Limb (tissue), 2 donors: ENCODE results near the gene ADRA2B.
A peak's percentile ranks its signal among the peaks of the same experiment; 100 is the strongest.
"Not testable (repeated sequence)": the region's sequence is repeated elsewhere in the genome, so short reads cannot be mapped to it uniquely, and the experiment has no call there.

Experiments used
- DNase-seq, 2 donors: peaks; one replicate each; pipeline ENCODE4 v3.0.0-alpha.2; 2016; ENCODE audit errors: extremely low spot score in 2 of 2

ADRA2B gene

DNA sequence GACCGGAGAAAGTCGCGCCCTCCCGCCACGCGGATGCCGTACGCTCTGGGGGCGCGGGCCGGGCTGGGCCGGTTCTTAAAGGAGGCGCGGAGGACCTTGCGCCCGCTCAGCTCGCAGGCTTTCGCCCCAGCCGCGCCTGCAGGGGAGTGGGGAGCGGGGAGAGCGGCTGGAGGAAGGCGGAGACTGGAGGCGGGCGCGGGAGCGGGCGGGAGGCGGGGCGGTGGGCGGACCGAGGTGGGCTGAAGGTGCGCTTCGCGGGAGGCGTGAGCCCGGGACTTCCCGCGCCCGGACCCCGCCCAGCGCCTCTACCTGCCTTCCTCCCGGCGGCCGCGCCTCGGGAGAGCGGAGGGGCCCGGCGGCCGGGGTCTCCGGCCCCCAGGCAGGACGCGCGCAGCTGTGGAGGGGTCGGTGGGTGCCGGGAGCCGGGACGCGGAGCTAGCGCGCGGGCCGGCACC is at the start of gene ADRA2B:
ADRA2B (minus strand) TSS at position 148 of the 455 bp plus-strand sequence. CDS start 422 bp downstream, outside the sequence.
- DNase-seq = peak; percentile 36 to 80

DNA sequence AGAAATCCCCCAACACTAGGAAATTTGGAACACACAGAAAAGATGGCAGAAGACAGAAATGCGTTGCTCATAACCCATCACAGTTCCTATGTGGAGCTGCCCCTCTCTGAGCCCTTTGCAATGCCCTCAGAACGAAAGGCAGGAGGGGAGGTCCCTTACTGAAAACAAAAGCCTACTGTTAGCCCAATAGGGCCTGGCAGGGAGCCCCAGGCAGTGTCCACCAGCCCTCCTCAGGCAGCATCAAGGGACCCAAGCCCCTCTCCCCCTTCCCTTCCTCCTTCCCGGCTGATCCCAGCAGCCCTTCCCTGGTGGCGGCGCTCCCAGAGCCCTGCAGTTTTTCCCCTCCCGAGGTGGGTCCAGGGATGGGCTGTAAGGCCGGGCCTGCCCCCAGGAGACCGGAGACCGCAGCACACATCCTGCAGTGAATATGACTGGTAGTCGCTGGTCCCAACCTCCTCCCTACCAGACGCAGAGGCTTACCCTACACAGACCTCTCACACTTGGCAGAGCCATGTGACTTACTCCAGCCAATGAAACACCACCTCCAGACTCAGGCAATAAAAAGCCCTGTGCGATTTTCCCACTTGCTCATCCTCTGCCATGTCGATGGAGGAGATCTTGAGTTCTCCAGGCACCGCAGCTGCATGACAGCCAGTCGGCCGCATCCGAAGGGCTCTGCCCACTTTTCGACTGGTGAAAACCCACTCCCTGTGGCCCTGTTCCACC is 48.3 kb upstream of the ADRA2B start:
- DNase-seq = peak in 1 of 2 donors; percentile 38

DNA sequence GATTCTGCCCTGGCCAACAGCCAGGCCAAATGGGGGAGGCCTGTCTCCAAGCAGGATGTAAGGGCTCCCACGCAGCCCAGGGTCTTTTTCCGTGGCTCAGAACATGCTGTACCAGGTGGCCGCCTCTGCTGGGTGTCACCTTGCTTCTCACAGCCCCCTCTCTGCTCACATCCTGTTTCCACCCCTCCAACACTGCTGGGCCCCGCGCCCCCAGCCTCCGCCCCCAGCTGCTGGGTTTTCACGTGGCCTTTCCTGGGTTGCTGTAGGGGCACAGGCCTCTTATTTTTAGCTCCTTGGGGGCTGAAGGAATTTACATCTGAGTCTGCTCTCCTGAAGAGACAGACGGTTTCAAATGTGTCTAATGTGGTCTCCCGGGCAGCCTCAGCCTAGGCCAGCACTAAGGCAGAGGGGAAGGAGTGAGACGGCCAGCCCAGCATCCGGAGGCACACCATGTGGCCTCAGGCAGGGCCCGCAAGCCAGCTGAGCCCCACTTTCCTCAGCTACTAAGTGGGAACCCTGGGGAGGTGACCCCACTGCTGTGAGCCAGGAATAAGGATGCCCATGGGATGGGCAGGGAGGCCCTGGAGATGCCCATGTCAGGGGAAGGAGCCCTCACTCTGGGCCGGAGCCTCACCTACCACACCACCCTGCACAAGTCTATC is 47.5 kb upstream of the ADRA2B start:
- peak; percentile 34 to 73 for DNase-seq

DNA sequence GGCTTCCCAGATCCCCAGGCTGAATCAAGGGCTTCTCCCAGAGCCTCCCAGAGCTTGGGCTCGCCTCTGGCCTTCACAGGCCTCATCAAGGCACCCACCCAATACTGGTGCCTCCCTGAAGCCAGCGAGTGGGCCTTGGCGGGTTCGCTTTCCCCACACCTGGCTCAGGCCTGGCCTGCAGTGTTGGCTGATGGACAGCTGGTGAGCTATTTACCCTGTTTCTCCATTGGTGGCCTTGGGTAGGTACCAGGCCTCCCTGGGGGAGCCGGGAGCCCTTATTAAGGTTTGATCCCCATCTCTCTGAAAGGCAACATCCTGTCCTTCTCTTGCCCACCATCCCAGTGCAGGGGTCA is 47.0 kb upstream of the ADRA2B start:
- DNase-seq = no peak

DNA sequence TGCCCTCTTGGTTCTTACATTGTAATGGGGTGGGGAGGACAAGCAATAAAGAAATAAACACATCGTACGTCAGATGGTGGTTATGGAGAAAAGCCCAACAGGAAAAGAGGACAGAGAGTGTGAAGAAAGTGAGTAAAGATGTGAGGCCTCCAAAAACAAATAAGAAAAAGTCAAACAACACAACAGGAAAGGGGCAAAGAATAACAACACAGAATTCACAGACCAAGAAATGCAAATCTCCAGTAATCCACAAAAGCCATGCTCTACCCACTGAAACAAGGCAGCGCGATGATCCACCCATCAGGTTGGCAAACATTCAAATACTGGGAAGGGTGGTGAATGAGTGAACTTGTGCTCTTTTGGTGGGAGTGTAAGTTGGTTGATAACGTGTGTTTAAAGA is 45.5 kb upstream of the ADRA2B start:
- no peak for DNase-seq

DNA sequence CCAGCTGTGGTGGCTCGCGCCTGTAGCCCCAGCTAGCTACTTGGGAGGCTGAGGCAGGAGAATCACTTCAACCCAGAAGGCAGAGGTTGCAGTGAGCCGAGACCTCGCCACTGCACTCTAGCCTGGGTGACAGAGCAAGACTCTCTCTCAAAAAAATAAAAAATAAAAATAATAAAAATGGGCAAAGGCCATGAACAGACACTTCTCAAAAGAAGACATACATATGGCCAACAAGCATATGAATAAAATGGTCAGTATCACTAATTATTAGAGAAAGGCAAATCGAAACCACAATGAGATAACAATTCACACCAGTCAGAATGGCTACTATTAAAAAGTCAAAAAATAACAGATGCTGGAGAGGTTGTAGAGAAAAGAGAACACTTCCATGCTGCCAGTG is 44.0 kb upstream of the ADRA2B start:
- DNase-seq = not testable (repeated sequence)

DNA sequence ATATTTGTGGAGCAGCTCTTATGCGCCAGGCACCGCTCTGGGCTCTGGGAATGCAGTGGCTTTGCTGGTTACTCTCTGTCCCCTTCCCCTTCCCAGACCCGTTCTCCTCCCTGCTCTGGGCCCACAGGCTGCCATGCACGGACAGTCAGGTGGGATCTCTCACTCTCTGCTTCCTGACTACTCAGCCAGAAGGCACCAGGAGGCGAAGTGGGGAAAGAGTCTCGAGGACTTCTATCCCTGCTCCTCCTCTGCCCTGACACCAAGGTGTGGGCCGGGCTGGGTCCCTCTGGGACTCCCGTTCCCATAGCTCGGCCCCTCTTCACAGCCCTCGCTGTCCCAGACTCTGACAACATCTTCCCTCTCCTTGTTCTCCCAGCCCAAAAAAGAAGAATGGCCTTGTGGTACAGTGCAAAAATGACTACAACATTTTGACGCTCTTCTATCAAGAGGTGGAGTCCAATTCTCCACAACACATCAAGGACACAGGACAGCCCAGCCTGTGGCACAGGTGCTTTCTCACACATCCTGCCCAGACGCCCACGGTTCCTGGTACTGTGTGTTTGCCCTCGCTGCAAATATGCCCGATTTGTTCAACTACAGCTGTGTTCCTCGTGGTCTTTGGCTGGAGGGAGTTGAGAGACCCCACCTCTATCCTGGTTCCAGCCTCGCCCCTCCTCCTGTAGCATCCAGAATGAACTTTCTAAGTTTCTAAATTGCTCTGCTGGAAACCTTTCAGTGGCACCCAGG is 42.9 kb upstream of the ADRA2B start:
- no peak for DNase-seq

DNA sequence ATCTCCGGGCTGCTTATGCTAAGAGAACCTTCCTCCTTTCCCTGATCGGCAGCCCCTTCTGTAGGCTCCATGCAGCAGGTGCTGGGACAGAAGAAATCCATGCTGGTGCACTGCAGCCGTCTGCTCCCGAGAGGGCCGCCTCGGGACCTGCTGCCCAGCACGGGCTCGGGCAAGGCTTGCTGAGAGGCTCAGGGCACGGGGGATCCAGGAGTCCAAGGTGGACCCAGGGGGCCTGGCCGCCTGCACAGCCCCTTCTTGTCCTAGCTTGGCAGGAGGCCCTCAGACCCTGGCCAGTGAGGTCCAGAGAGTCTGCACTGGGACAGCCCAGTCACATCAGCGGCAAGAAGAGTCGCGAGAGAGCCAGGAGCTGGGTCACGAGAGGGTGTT is 42.2 kb upstream of the ADRA2B start:
- DNase-seq = no peak

DNA sequence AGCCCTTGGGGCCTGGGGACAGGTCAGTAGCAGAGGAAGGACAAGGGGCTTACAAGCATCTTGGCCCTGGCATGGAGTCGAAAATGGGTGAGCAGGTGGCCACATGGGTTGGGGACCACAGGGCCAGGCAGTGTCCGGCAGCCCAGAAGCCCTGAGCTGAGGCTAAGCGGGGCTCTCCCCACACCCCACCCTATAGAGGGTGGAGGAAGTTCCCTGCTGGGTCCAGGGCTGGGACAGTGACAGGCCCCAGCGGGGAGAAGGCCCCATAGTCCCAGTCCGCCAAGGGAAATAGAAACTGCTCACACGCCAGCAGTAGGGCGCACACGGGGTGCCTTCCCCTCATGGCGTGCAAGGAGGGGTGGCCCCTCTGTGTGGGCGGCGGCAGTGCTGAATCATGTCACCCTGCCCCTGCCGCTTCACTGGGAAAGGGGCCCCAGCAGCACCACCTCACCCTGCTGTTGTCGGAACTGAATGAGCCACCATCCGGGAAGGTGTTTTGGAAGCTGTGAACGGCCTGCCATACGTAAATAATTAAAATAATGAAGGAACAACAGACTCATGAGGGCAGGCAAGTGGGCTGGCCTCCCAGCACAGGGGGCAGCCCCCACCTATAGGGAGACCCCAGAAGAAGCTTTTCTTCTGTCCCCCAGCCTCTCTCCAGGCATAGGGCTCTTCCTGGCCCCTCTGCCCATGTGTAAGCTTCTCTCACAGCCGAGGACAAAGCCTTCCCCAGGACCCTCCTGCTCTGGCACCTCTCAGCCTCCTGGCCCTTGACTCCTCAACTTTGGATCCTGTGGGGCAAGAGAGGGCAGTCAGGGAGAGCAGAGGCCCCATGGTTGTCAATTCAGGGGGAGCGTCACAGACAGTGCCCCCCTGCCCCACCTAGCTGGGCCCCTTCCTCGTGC is 41.5 kb upstream of the ADRA2B start:
- peak in 1 of 2 donors; percentile 21 for DNase-seq

DNA sequence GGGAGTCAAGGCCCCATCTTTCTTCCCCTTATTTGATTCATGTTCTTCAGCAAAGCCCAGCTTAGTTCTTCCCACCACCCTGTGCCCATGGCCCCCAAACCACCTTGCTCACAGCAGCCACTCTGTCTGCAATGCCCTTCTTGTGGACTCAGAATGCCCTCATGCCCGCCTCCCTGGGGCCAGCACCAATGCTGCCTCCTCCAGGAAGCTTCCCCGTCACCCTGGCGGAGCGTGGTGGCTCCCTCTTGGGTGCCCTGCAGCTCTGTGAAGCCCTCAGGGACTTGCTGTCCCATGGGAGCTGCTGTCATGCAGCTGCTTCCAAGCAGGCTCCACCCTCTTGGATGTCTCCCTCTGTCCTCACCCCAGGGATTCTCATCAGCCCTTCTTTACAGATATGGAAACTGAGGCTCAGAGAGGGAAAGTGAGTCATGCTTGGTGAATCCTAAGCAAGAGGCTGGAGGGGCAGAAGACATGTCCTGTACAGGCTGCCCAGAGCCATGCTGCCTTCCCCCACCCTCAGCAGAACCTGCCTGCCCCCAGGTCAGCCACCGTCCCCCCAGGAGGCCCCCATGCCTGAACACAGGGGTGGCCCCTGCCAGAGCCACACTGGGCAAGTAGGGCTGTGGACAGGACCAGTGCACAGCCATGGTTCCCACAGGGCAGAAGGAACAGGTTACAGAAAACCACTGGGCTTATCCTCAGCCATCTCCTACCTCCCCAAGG is 40.7 kb upstream of the ADRA2B start:
- DNase-seq = peak in 1 of 2 donors; percentile 17

DNA sequence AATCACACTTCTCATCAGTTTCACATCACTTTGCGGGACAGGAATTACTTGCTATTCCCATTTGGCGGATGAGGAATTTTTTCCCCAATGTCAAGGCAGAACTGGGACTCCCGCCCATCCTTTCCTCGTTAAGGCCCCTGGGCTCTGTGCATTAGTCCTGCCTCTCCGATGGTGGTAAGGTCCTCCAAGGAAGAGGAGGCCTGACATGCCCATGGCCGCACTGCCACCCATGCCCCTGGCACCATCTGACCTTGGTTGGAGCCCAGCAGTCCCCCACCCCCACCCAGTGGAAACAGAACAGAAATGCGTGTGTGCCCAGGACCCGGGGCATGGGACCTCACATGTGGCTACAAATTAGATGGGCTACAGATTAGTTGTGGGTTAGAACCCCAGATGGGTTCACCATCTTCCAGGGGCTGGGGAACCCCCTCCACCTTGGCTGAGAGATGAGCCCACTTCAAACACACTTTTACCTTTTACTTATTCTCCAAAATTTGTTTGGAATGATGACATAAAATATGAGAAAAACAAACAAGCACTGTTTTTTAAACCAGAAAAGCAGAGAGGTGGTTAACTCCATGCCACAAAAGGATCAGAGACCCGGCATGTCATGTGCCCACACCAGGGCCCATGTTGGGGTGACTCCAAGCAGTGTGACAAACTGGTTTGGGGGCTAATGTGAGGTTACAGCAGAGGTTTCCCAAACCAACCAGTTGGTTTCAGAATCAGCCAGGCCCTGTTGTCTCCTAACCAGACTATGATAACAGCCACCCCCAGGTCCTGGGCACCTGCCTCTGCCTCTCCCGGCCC is 39.8 kb upstream of the ADRA2B start:
- DNase-seq = no peak

DNA sequence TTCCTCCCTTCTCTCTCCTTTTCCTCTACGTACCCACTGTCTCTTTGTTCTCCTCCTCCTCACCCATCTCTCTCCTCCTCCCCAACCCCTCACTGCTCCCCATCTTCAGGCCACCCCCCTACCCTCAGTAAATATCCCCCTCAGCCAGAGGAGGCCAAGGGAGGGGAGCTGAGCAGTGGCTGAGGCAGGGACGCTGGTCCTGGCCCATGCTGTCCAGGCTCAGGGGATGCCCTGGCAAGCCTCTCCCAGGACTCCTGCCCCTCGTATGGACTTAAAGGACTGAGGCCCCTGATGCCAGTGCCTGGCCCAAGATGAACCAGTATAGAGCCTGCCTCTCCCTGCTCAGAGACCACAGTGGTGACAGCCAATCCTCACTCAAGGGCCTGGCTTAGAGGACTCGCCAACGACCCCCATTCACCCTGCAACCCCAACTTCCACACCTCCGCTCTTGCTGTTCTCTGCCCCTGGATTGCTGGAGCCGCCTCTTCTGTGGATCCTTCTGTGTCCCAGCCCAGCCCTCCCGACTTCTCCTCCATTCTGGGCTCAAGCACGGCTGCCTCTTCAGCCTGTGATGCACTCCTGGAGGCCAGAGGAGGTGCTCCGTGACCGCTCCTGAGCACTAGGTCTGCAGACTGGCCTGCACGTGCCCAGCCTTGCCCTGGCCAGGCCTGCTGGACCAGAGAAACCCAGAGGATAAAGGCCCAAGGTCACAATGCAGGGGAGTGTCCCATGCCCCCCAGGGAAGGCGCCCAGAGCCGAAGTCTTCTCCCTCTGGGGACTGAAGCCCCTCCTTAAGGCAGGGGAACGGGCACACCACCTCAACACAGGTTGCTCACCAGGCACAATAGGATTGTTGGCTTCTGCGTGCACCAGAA is 38.4 kb upstream of the ADRA2B start:
- DNase-seq = peak in 1 of 2 donors; percentile 23

DNA sequence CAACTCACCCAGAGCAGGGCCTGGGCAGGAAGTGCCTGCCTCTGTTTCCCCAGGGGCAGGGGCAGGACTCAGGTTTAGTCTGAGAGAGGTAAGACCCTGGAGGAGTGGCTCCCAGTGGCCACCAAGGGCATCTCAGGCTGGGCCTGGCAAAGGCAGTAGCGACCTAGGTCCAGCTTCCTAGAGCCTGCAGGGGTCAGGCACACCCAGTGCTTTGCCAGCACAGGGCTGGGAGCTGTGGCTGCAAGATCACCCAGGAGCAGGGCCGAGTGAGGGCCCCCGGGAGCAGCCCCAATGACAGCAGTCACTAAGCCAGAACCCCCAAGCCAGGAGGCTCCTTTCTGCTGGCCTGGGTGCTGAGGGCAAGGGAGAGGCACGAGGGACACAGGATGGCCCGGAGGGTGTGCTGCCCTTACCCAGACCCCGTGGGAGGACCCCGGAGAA is 37.6 kb upstream of the ADRA2B start:
- peak in 1 of 2 donors; percentile 22 for DNase-seq

DNA sequence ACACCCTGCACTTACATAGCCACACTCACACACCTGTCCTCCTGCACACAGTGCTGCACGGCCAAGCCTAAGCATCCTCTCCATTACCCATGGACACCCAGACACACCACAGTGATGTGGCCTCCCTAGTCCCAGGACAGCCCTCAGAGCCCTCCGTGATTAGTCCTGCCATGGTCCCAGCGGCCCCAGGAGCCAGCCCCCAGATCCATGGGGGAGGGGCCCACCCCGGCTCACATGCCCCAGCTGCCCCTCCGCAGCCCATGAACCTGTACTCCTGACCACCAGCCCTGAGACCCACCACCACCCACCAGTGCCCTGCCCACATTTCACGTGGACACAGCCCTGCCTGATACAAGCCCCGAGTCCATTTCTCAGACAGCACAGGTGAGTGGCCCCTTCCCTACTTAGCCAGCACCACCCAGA is 36.9 kb upstream of the ADRA2B start:
- DNase-seq = peak in 1 of 2 donors; percentile 17

DNA sequence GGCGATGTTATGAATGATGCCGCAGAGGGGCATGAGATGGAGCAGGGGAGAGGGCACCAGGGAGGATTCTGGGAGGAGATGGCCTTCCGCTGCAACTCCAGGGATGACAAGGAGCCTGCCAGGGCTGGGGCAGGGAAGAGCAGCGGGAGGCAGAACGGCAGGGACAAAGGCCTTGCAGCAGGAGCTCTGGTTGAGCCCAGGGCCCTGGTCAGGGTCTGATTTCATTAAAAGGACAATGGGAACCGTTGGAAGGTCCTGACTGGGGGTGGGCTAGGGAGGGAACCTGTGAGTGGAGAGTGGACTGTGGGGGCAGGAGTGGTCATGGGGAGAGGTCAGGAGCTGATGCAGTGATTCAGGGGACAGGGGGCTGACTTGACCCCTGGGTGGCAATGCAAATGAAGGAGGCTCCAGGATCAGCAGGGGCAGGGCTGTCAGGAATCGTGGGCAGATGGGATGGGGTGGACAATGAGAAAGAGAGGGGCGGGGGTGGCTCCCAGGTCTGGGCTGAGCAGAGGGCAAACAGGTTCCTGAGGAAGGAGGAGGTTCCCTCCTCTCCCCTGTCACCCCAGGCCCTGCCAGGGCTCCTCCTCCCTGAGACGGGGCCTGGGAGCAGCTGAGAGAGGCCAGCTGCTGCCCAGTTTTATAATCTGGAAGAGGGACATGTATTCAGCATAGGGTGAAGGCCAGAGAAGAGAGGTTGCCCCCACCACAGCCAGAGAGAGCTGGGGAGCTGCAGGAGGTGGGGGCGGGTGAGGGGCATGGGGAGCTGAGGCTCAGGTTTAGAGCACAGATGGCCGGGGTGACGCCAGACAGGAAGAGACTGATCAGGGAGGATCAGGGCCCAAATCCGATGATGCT is 36.2 kb upstream of the ADRA2B start:
- peak in 1 of 2 donors; percentile 24 for DNase-seq

DNA sequence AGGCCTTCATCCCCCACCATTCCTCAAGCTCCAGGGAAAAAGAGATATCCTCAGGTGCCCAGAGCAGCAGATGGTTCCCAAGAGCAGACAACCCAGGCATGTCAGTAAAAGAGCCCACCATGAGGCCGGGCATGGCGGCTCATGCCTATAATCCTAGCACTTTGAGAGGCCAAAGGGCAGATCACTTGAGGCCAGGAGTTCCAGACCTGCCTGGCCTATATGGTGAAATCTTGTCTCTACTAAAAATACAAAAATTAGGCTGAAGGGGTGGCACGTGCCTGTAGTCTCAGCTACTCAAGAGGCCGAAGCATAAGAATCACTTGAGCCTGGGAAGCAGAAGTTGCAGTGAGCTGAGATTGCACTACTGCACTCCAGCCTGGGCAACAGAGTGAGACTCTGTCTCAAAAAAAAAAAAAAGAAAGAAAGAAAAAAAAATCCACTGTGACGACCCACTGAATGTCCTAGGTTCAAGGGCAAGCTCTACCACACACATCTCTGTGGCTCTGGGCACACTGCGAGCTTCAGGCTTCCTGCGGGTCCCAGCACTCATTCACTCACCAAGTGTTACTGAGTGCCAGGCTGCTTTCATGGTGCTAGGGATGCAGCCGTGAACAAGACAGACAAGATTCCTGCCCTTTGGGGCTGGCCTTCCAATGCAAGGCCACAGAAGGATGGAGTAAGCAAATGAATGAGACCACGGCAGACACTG is 35.4 kb upstream of the ADRA2B start:
- no peak for DNase-seq
